AG04449 (cell line): Measurements from ENCODE around the gene LRP1.

Source experiments
- CTCF ChIA-PET: fragments of 350-600 bp; formaldehyde crosslinking; extraction: SDS; loops from one replicate; lab custom pipeline; 2021; ENCODE audit warnings: antibody characterized with exemption; lab: Yijun Ruan, JAX
- POLR2A ChIA-PET: fragments of 400-600, 350-600 bp; formaldehyde crosslinking; extraction: SDS; loops from one replicate; lab custom pipeline; 2020; ENCODE audit warnings: antibody characterized with exemption, inconsistent platforms; lab: Yijun Ruan, JAX
- DNase-seq: peaks from one replicate; pipeline ENCODE4 v3.0.0-alpha.2; 2010; ENCODE audit warnings: low read depth, low spot score
- H3K4me3 ChIP-seq: 2 replicates; pipeline ENCODE4 v1.5.1; 2011; ENCODE audit warnings: low read depth, mild to moderate bottlenecking, control low read depth, low read length
- CTCF ChIP-seq: IDR thresholded peaks from one replicate; pipeline ENCODE4 v1.5.1; 2011; ENCODE audit warnings: mild to moderate bottlenecking, moderate library complexity, low read length, control low read depth, inconsistent platforms; ENCODE audit not compliant: insufficient read depth; ENCODE audit errors: missing control alignments

Gene LRP1

GRCh38 chr12:57141249-57141648 is 13.0 kb downstream of the LRP1 start:
- ChIA-PET POLR2A (interaction anchor here (0.6 kb wide), 1 partner anchor 46 kb away, joined by 3 read pairs; no protein-coding TSS in a partner anchor), CTCF (interaction anchor here (0.9 to 2.6 kb wide), 7 partner anchors 9 to 75 kb away, joined by 3 to 11 read pairs (median 6); no protein-coding TSS in a partner anchor)
- TF ChIP-seq CTCF, result no peak
- DNase-seq, result no peak
- H3K4me3 ChIP-seq, result no peak overlapping the region

GRCh38 chr12:57142121-57142520 is 13.8 kb downstream of the LRP1 start:
- ChIA-PET POLR2A (no interaction called here), CTCF (interaction anchor here (1.0 to 2.6 kb wide), 6 partner anchors 8 to 72 kb away, joined by 3 to 11 read pairs (median 6); no protein-coding TSS in a partner anchor)
- no peak overlapping the region for H3K4me3 ChIP-seq
- no peak for TF ChIP-seq CTCF
- DNase-seq, result no peak

- POLR2A ChIA-PET, result no interaction called here
- H3K4me3 ChIP-seq, result no peak overlapping the region
- CTCF ChIA-PET, result interaction anchor here (1.3 to 1.6 kb wide), 3 partner anchors 19 to 71 kb away, joined by 3 to 7 read pairs (median 6); no protein-coding TSS in a partner anchor
Observed at GRCh38 chr12:57142727-57143126, 14.4 kb downstream of the LRP1 start.

GRCh38 chr12:57143454-57143853 is 15.2 kb downstream of the LRP1 start:
- no peak for TF ChIP-seq CTCF
- CTCF ChIA-PET, result interaction anchor here (0.6 to 1.0 kb wide), 2 partner anchors 19 to 37 kb away, joined by 3 read pairs; no protein-coding TSS in a partner anchor
- H3K4me3 ChIP-seq, result no peak overlapping the region
- POLR2A ChIA-PET, result no interaction called here
- DNase-seq, result no peak

More at GRCh38 chr12:57142727-57143126, 14.4 kb downstream of the LRP1 start:
- no peak for DNase-seq
- TF ChIP-seq CTCF, result no peak

- POLR2A ChIA-PET, result interaction anchor here (1.0 kb wide), 1 partner anchor 10 kb away, joined by 3 read pairs; no protein-coding TSS in a partner anchor
- no peak for TF ChIP-seq CTCF
- no peak for DNase-seq
- no peak overlapping the region for H3K4me3 ChIP-seq
- CTCF ChIA-PET, result interaction anchor here (0.7 to 2.8 kb wide), 6 partner anchors 10 to 28 kb away, joined by 3 to 14 read pairs (median 6); partner anchors contain the start of gene LRP1
Observed at GRCh38 chr12:57145460-57146059, 17.3 kb downstream of the LRP1 start.

- H3K4me3 ChIP-seq, result no peak overlapping the region
- ChIA-PET POLR2A (interaction anchor here (0.6 to 1.7 kb wide), 2 partner anchors 13 to 34 kb away, joined by 4 to 5 read pairs; no protein-coding TSS in a partner anchor), CTCF (interaction anchor here (0.7 to 2.8 kb wide), 9 partner anchors 10 to 36 kb away, joined by 3 to 14 read pairs (median 5); partner anchors contain the start of genes LRP1 and STAT6)
- no peak for TF ChIP-seq CTCF
- DNase-seq, result no peak
Observed at GRCh38 chr12:57146092-57146491, 17.8 kb downstream of the LRP1 start.
